K562 (cell line): ENCODE measurements around the gene TMEM41B. TPM values are rescaled to one million over a fixed set of nuclear protein-coding genes. Genes with fewer than 3 reads are reported as not detected.
A peak's percentile ranks its signal among the peaks of the same experiment; 100 is the strongest.

Experiments used
- ATAC-seq: fragments of 200-7000 bp; cut with Tn5 transposase; 3 replicates; pipeline ENCODE4 v1.9.1; 2020; ENCODE audit warnings: moderate library complexity
- BruUV-seq: library from RNA; stranded (reverse); fragments of 400-500 nt; replicated peaks from 2 replicates; lab custom pipeline; 2021; lab: Mats Ljungman, UMichigan
- CTCF ChIA-PET: fragments of 300-600 bp; formaldehyde crosslinking; extraction: SDS; loops from one replicate; lab custom pipeline; 2021; ENCODE audit warnings: low intra/inter-chr PET ratio; lab: Yijun Ruan, JAX
- POLR2A ChIA-PET: fragments of 300-600, 350-650 bp; sonication (Branson Sonifier 250); formaldehyde crosslinking; extraction: SDS; loops from one replicate; lab custom pipeline; 2021; ENCODE audit warnings: antibody characterized with exemption, inconsistent platforms; lab: Yijun Ruan, JAX
- DNase-seq, 4 experiments: peaks; one replicate each; pipeline versions ENCODE4 v3.0.0 to v3.0.0-alpha.2; 2011 to 2018; ENCODE audit warnings: low spot score in 3 of 4, mixed read lengths in 3 of 4; ENCODE audit errors: extremely low read depth in 1 of 4
- FAIRE-seq: peaks from 2 replicates; lab custom pipeline; 2011; peaks lifted over from hg19 to GRCh38; lab: Jason Lieb, UNC
- H2AFZ ChIP-seq: 2 replicates; pipeline ENCODE4 v1.6.0; 2011; ENCODE audit warnings: low read depth, low read length, control low read depth, inconsistent platforms
- H3K27ac ChIP-seq: fragments of 200-600 bp; 3 replicates; pipeline ENCODE4 v1.8.0; 2011; ENCODE audit warnings: low read depth, mild to moderate bottlenecking, control low read depth, inconsistent platforms, low read length, moderate library complexity, mixed read lengths; ENCODE audit errors: extremely low read depth
- H3K27me3 ChIP-seq, 2 experiments: fragments of 300-600 bp in 1 of 2; 2 replicates in 1 of 2; 3 replicates in 1 of 2; pipeline versions ENCODE4 v1.6.0 to v1.8.0; 2011; ENCODE audit warnings: inconsistent platforms in 2 of 2, low read length in 2 of 2, mild to moderate bottlenecking in 1 of 2, mixed read lengths in 1 of 2, moderate library complexity in 1 of 2; ENCODE audit not compliant: control insufficient read depth in 2 of 2, insufficient read depth in 2 of 2
- H3K36me3 ChIP-seq: fragments of 300-600 bp; 3 replicates; pipeline ENCODE4 v1.8.0; 2011; ENCODE audit warnings: mild to moderate bottlenecking, low read length, inconsistent platforms; ENCODE audit not compliant: control insufficient read depth, insufficient read depth
- H3K4me1 ChIP-seq, 2 experiments: fragments of 200-600 bp in 1 of 2; replicated peaks in 1 of 2; 2 replicates in 1 of 2; 3 replicates in 1 of 2; pipeline versions ENCODE4 v1.5.1 to v1.8.0; 2011; ENCODE audit warnings: inconsistent platforms in 2 of 2, low read length in 2 of 2, mild to moderate bottlenecking in 1 of 2, mixed read lengths in 1 of 2, moderate library complexity in 1 of 2; ENCODE audit not compliant: control insufficient read depth in 2 of 2, insufficient read depth in 2 of 2
- H3K4me2 ChIP-seq: 2 replicates; pipeline ENCODE4 v1.6.1; 2011; ENCODE audit warnings: low read length, control low read depth, inconsistent platforms, mixed read lengths; ENCODE audit not compliant: insufficient read depth
- H3K4me3 ChIP-seq: fragments of 200-600 bp; sonication (generic), shearing (Covaris generic); 2 replicates; pipeline ENCODE4 v1.5.1; 2016; ENCODE audit warnings: control low read depth, inconsistent platforms
- H3K79me2 ChIP-seq: fragments of 200-600 bp; 3 replicates; pipeline ENCODE4 v1.8.0; 2011; ENCODE audit warnings: low read length, inconsistent platforms; ENCODE audit not compliant: control insufficient read depth, insufficient read depth
- H3K9ac ChIP-seq, 2 experiments: 2 replicates each; pipeline versions ENCODE4 v1.6.0 to v1.6.1; 2011; ENCODE audit warnings: low read depth in 2 of 2, low read length in 2 of 2, control low read depth in 1 of 2, inconsistent platforms in 1 of 2, mild to moderate bottlenecking in 1 of 2, mixed read lengths in 1 of 2; ENCODE audit not compliant: insufficient read depth in 1 of 2
- H3K9me1 ChIP-seq: one replicate; pipeline ENCODE4 v1.6.0; 2011; ENCODE audit warnings: inconsistent platforms, mild to moderate bottlenecking, low read length, moderate library complexity; ENCODE audit not compliant: control insufficient read depth, insufficient read depth
- H3K9me3 ChIP-seq: replicated peaks from 2 replicates; pipeline ENCODE4 v1.5.1; 2011; ENCODE audit warnings: low read depth, low read length, inconsistent platforms; ENCODE audit not compliant: control insufficient read depth, insufficient read depth
- H4K20me1 ChIP-seq: replicated peaks from 2 replicates; pipeline ENCODE4 v1.6.1; 2011; ENCODE audit warnings: low read length, inconsistent platforms, mixed read lengths; ENCODE audit not compliant: control insufficient read depth, insufficient read depth
- ADNP ChIP-seq: fragments of 200-800 bp; sonication (Bioruptor generic); IDR thresholded peaks from 2 replicates; pipeline ENCODE4 v1.6.1; 2016; ENCODE audit warnings: missing genetic modification characterization, missing compliant biosample characterization
- ARNT ChIP-seq, 2 experiments: fragments of 450-650 bp; IDR thresholded peaks; 2 replicates each; pipeline ENCODE4 v1.6.1; 2016; ENCODE audit warnings: mild to moderate bottlenecking in 1 of 2
- BRF1 ChIP-seq: IDR thresholded peaks from 3 replicates; pipeline ENCODE4 v1.6.1; 2011; ENCODE audit warnings: borderline replicate concordance, mild to moderate bottlenecking; ENCODE audit not compliant: insufficient read length; ENCODE audit errors: extremely low read depth
- CCNT2 ChIP-seq: IDR thresholded peaks from 2 replicates; pipeline ENCODE4 v1.6.1; 2011; ENCODE audit warnings: borderline replicate concordance, low read depth, mild to moderate bottlenecking, moderate library complexity, mixed read lengths, low read length; ENCODE audit not compliant: insufficient read length; ENCODE audit errors: extremely low read depth
- CEBPB ChIP-seq: fragments of 450-650 bp; IDR thresholded peaks from 2 replicates; pipeline ENCODE4 v1.6.1; 2016; ENCODE audit warnings: missing genetic modification characterization, missing compliant biosample characterization
- CTBP1 ChIP-seq: fragments of 450-650 bp; IDR thresholded peaks from 2 replicates; pipeline ENCODE4 v1.6.1; 2016; ENCODE audit warnings: borderline replicate concordance
- ETV1 ChIP-seq: fragments of 450-650 bp; conservative IDR thresholded peaks from 2 replicates; pipeline ENCODE4 v1.6.1; 2016; ENCODE audit warnings: missing genetic modification characterization, control low read depth, low read depth, missing compliant biosample characterization
- HCFC1 ChIP-seq: IDR thresholded peaks from 2 replicates; pipeline ENCODE4 v1.6.1; 2012; ENCODE audit warnings: low read depth, low read length, improper control_type of control experiment
- MEIS2 ChIP-seq: fragments of 450-650 bp; IDR thresholded peaks from 2 replicates; pipeline ENCODE4 v1.6.1; 2014; ENCODE audit warnings: mild to moderate bottlenecking; ENCODE audit not compliant: partially characterized antibody
- POLR2A ChIP-seq: fragments of 450-650 bp; conservative IDR thresholded peaks from 2 replicates; pipeline ENCODE4 v1.6.1; 2016
- RFX7 ChIP-seq: fragments of 250-450 bp; sonication (Bioruptor Pico); IDR thresholded peaks from 2 replicates; pipeline ENCODE4 v1.5.1; 2021; ENCODE audit warnings: mild to moderate bottlenecking
- WGBS: fragments of 100-300 bp; shearing (Covaris generic); methylation state at CpG from one replicate; pipeline ENCODE4 v1.1.6; 2016; ENCODE audit warnings: low coverage, mixed read lengths; ENCODE audit not compliant: insufficient coverage; ENCODE audit errors: missing lambda C conversion rate; 5-methylcytosine and 5-hydroxymethylcytosine counted together
- in situ Hi-C: fragments of 300-500 bp; cut with MboI; formaldehyde crosslinking; loops from 4 replicates; pipeline ENCODE4 v1.15.0; 2018; ENCODE audit warnings: inconsistent platforms, mixed read lengths
- intact Hi-C: fragments of 100-400 bp; cut with micrococcal nuclease; formaldehyde crosslinking; loops from 2 replicates; pipeline ENCODE4 v1.14.2; 2022
- polyA plus RNA-seq, 8 experiments: library from polyadenylated mRNA; depleted of rRNA in 4 of 8; stranded (reverse) in 5 of 8; unstranded in 3 of 8; fragments of >200 nt; fragmentation: Nextera tagmentation in 2 of 8; fragmentation: Illumina TruSeq in 1 of 8; extraction: Ambion mirVana in 2 of 8; extraction: Trizol in 1 of 8; gene quantifications; 2 replicates each; pipeline versions ENCODE4 v1.2.1 to v1.2.3, GENCODE V29; 2011 to 2014; ENCODE audit warnings: inconsistent platforms in 1 of 8, missing spikeins in 1 of 8
- total RNA-seq, 7 experiments: library from RNA; depleted of rRNA in 6 of 7; stranded (reverse); fragments of >200 nt in 6 of 7; fragmentation: Illumina TruSeq in 2 of 7; extraction: Trizol in 2 of 7; gene quantifications; 2 replicates each; pipeline versions ENCODE4 v1.2.1 to v1.2.3, GENCODE V29; 2011 to 2021; ENCODE audit warnings: low replicate concordance in 1 of 7
- TF ChIP-seq, protein P1 (sequence below): fragments of 450-650 bp; IDR thresholded peaks from 2 replicates; pipeline ENCODE4 v1.6.1; 2017; ENCODE audit warnings: mild to moderate bottlenecking, moderate library complexity

The TMEM41B gene
- total and polyA plus RNA-seq, 9 of the 15 experiments (the other 6 are each of a cell fraction or from before 2014, with no cell fraction given): 17.1 to 89.6 (median 48.7) TPM

DNA sequence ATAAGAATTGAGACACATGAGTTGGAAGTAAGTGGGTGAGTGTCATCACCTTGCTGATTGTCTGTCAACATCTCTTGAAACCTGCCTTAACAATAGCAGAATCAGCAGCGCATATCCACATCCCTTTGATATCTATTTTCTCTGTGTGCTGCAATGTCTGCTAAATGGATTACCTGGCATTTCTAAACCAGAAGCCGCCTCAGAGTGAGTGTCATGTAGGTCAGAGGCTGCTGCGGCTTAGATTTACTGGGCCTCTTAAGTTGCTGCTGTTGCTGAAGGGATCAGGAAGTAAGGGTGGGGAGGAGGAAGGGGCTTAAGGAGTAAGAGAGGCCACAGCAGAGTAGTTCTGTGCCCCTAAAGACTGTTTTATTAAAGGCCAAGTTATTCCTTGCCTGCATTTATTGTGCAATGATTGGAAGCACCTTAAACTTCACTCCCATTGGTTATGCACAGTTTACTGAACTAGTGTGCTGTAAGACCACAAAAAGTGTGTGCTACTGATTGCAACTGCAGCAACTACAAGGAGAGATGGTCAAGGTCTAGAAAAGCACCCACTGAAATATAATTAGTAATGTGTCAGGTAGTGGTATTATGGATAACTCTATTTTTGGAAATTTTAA lies 29.8 kb upstream of the TMEM41B start:
- ATAC-seq (no peak), DNase-seq (no peak), FAIRE-seq (no peak)
- intact Hi-C loops: no loop called here
- Histone ChIP-seq H2AFZ (peak overlapping the region; percentile 64; the same call in 1 of the 2 replicates), H3K36me3 (no peaks in the 10 kb centered on the region), H3K4me2 (no peak overlapping the region), H3K79me2 (no peaks in the 10 kb centered on the region), H3K27ac (no peak overlapping the region), H3K4me3 (no peak overlapping the region), H3K9ac (no peak overlapping the region), H4K20me1 (no peaks in the 10 kb centered on the region), H3K9me1 (no peaks in the 10 kb centered on the region), H3K9me3 (no peaks in the 10 kb centered on the region), H3K4me1 (peaks cover 0 to 11% of the 10 kb centered on the region in 2 experiments; a peak in 2 of 5 replicates), H3K27me3 (no peaks in the 10 kb centered on the region)
- ChIA-PET CTCF (no interaction called here), POLR2A (no interaction called here)
- in situ Hi-C loops: no loop called here
- no TSS peak for BruUV-seq
- 43% methylated on average over 3 of the region's 3 CpGs for WGBS
- TF ChIP-seq RFX7 (no peak), CCNT2 (no peak), BRF1 (no peak), ARNT (IDR thresholded peaks at IDR 0.05) (no peak), CEBPB (tag) (peak; percentile 60; the same call in 1 of the 2 replicates), MEIS2 (peak; percentile 12), POLR2A (no peak), HCFC1 (no peak), CTBP1 (no peak), ADNP (no peak), ETV1 (tag) (no peak)
- TF ChIP-seq, protein P1, sequence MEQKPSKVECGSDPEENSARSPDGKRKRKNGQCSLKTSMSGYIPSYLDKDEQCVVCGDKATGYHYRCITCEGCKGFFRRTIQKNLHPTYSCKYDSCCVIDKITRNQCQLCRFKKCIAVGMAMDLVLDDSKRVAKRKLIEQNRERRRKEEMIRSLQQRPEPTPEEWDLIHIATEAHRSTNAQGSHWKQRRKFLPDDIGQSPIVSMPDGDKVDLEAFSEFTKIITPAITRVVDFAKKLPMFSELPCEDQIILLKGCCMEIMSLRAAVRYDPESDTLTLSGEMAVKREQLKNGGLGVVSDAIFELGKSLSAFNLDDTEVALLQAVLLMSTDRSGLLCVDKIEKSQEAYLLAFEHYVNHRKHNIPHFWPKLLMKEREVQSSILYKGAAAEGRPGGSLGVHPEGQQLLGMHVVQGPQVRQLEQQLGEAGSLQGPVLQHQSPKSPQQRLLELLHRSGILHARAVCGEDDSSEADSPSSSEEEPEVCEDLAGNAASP: no peak
